Measurements from ENCODE around the gene CHST11.

The CHST11 gene

GRCh38 chr12:104502638-104503037 is 45.9 kb downstream of the CHST11 start:
- no peak overlapping the region for H3K4me2 ChIP-seq (ENCODE audit: low read depth, low read length, poor library complexity, severe bottlenecking)
- no peak overlapping the region for H2AFZ ChIP-seq (ENCODE audit: low read depth, low read length, severe bottlenecking)
- H3K9ac ChIP-seq (ENCODE audit: low read length) = no peak overlapping the region
- no peaks in the 10 kb centered on the region for H3K27me3 ChIP-seq (ENCODE audit: low read length)
- H3K79me2 ChIP-seq (ENCODE audit: insufficient read depth, low read length) = no peaks in the 10 kb centered on the region
- TF ChIP-seq EZH2phosphoT487 (conservative IDR thresholded peaks at IDR 0.05; ENCODE audit: low read length) = no peak
- TF ChIP-seq, protein P1, sequence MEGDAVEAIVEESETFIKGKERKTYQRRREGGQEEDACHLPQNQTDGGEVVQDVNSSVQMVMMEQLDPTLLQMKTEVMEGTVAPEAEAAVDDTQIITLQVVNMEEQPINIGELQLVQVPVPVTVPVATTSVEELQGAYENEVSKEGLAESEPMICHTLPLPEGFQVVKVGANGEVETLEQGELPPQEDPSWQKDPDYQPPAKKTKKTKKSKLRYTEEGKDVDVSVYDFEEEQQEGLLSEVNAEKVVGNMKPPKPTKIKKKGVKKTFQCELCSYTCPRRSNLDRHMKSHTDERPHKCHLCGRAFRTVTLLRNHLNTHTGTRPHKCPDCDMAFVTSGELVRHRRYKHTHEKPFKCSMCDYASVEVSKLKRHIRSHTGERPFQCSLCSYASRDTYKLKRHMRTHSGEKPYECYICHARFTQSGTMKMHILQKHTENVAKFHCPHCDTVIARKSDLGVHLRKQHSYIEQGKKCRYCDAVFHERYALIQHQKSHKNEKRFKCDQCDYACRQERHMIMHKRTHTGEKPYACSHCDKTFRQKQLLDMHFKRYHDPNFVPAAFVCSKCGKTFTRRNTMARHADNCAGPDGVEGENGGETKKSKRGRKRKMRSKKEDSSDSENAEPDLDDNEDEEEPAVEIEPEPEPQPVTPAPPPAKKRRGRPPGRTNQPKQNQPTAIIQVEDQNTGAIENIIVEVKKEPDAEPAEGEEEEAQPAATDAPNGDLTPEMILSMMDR (IDR thresholded peaks at IDR 0.05; ENCODE audit: insufficient read depth, low read length, poor library complexity, severe bottlenecking) = no peak
- H3F3A ChIP-seq (ENCODE audit: insufficient read depth) = no peaks in the 10 kb centered on the region
- H3K9me3 ChIP-seq (ENCODE audit: insufficient read depth, low read length) = no peaks in the 10 kb centered on the region
- H3K9me2 ChIP-seq (replicated peaks; ENCODE audit: insufficient read depth, low read length) = no peaks in the 10 kb centered on the region
- no peak overlapping the region for H3K27ac ChIP-seq (ENCODE audit: low read depth, low read length)
- no peak overlapping the region for H3K4me3 ChIP-seq (ENCODE audit: insufficient read depth, low read length, poor library complexity, severe bottlenecking)
- no peaks in the 10 kb centered on the region for H4K20me1 ChIP-seq (ENCODE audit: low read depth, low read length)
- no peaks in the 10 kb centered on the region for H3K36me3 ChIP-seq (ENCODE audit: low read length)

- H4K20me1 ChIP-seq (ENCODE audit: low read depth, low read length) = no peaks in the 10 kb centered on the region
- no peak overlapping the region for H2AFZ ChIP-seq (ENCODE audit: low read depth, low read length, severe bottlenecking)
- H3K27ac ChIP-seq (ENCODE audit: low read depth, low read length) = no peak overlapping the region
- H3K36me3 ChIP-seq (ENCODE audit: low read length) = no peaks in the 10 kb centered on the region
- H3K9me2 ChIP-seq (replicated peaks; ENCODE audit: insufficient read depth, low read length) = no peaks in the 10 kb centered on the region
- H3K9ac ChIP-seq (ENCODE audit: low read length) = no peak overlapping the region
- no peak overlapping the region for H3K4me3 ChIP-seq (ENCODE audit: insufficient read depth, low read length, poor library complexity, severe bottlenecking)
- no peak overlapping the region for H3K4me2 ChIP-seq (ENCODE audit: low read depth, low read length, poor library complexity, severe bottlenecking)
- no peaks in the 10 kb centered on the region for H3K27me3 ChIP-seq (ENCODE audit: low read length)
- H3K79me2 ChIP-seq (ENCODE audit: insufficient read depth, low read length) = no peaks in the 10 kb centered on the region
- no peak for TF ChIP-seq EZH2phosphoT487 (conservative IDR thresholded peaks at IDR 0.05; ENCODE audit: low read length)
- TF ChIP-seq, protein P1 (IDR thresholded peaks at IDR 0.05; ENCODE audit: insufficient read depth, low read length, poor library complexity, severe bottlenecking) = no peak
- H3F3A ChIP-seq (ENCODE audit: insufficient read depth) = no peaks in the 10 kb centered on the region
- H3K9me3 ChIP-seq (ENCODE audit: insufficient read depth, low read length) = no peaks in the 10 kb centered on the region
Measured at GRCh38 chr12:104503191-104503590, 46.4 kb downstream of the CHST11 start.

GRCh38 chr12:104504146-104504545 is 47.4 kb downstream of the CHST11 start:
- Histone ChIP-seq H3K36me3 (ENCODE audit: low read length) (no peaks in the 10 kb centered on the region), H3K9me3 (ENCODE audit: insufficient read depth, low read length) (no peaks in the 10 kb centered on the region), H3K4me3 (ENCODE audit: insufficient read depth, low read length, poor library complexity, severe bottlenecking) (no peak overlapping the region), H3K9ac (ENCODE audit: low read length) (no peak overlapping the region), H3K27ac (ENCODE audit: low read depth, low read length) (no peak overlapping the region), H3K79me2 (ENCODE audit: insufficient read depth, low read length) (no peaks in the 10 kb centered on the region), H3K4me2 (ENCODE audit: low read depth, low read length, poor library complexity, severe bottlenecking) (no peak overlapping the region), H3K27me3 (ENCODE audit: low read length) (no peaks in the 10 kb centered on the region), H3F3A (ENCODE audit: insufficient read depth) (no peaks in the 10 kb centered on the region), H2AFZ (ENCODE audit: low read depth, low read length, severe bottlenecking) (no peak overlapping the region), H3K9me2 (replicated peaks; ENCODE audit: insufficient read depth, low read length) (no peaks in the 10 kb centered on the region), H4K20me1 (ENCODE audit: low read depth, low read length) (no peaks in the 10 kb centered on the region)
- TF ChIP-seq, protein P1 (IDR thresholded peaks at IDR 0.05; ENCODE audit: insufficient read depth, low read length, poor library complexity, severe bottlenecking) = no peak
- no peak for TF ChIP-seq EZH2phosphoT487 (conservative IDR thresholded peaks at IDR 0.05; ENCODE audit: low read length)
